Measurements from ENCODE around the gene LGI4.

Gene LGI4

GRCh38 chr19:35090160-35090505 lies 44.7 kb downstream of the LGI4 start:
- H3K9ac ChIP-seq (ENCODE audit: low read depth, low read length, poor library complexity): no peak overlapping the region
- no peak overlapping the region for H2BK12ac ChIP-seq (ENCODE audit: low read length)
- H2BK15ac ChIP-seq (ENCODE audit: low read length): no peak overlapping the region
- peaks cover 0 to 16% (median 6%) of the 10 kb centered on the region in 3 experiments for H3K27me3 ChIP-seq (ENCODE audit: control insufficient read depth in 3 of 3, insufficient read depth in 3 of 3, low read depth in 1 of 3, low read length in 3 of 3)
- no peak overlapping the region for H2BK120ac ChIP-seq (ENCODE audit: low read depth, low read length)
- H2BK5ac ChIP-seq (ENCODE audit: low read length): no peak overlapping the region
- no peak overlapping the region for H2AFZ ChIP-seq (ENCODE audit: low read length)
- no peak overlapping the region for H3K4me2 ChIP-seq (ENCODE audit: insufficient read depth, low read length, poor library complexity, severe bottlenecking)
- no peak overlapping the region for H2AK5ac ChIP-seq (ENCODE audit: low read depth, low read length)
- peaks cover 0 to 3% of the 10 kb centered on the region in 2 donors for H3K4me1 ChIP-seq (ENCODE audit: control insufficient read depth in 2 of 2, insufficient read depth in 1 of 2, low read depth in 1 of 2, low read length in 2 of 2)
- no CpG with 5 or more reads among the region's 9 CpGs for WGBS, 2 donors (ENCODE audit: extremely low coverage in 2 of 2, insufficient read length in 2 of 2, insufficient replicate concordance in 1 of 2)
- H3K27ac ChIP-seq (replicated peaks; ENCODE audit: low read length): no peak overlapping the region
- no peak for DNase-seq (ENCODE audit: low spot score)
- H3K23ac ChIP-seq (ENCODE audit: low read depth, low read length, poor library complexity): no peak overlapping the region
- H3K79me1 ChIP-seq (ENCODE audit: low read depth, low read length): peaks cover 3% of the 10 kb centered on the region
- H3K4me3 ChIP-seq (ENCODE audit: low read length in 2 of 2): no peak overlapping the region
- no peak overlapping the region for H3K4ac ChIP-seq (ENCODE audit: low read length)
- no peak overlapping the region for H3K18ac ChIP-seq (ENCODE audit: low read length)
- no peak overlapping the region for H3K14ac ChIP-seq (ENCODE audit: low read length)
- H3K9me3 ChIP-seq (replicated peaks in 1 of 2; ENCODE audit: control insufficient read depth in 2 of 2, insufficient read depth in 1 of 2, low read depth in 1 of 2, low read length in 2 of 2): no peaks in the 10 kb centered on the region
- H4K8ac ChIP-seq (ENCODE audit: low read depth, low read length): no peak overlapping the region
- H3K36me3 ChIP-seq (replicated peaks in 1 of 2; ENCODE audit: control insufficient read depth in 2 of 2, insufficient read depth in 2 of 2, low read length in 2 of 2): no peaks in the 10 kb centered on the region
- H4K91ac ChIP-seq (ENCODE audit: low read depth, low read length, poor library complexity): no peak overlapping the region

GRCh38 chr19:35089554-35089953 lies 45.3 kb downstream of the LGI4 start:
- H3K18ac ChIP-seq (ENCODE audit: low read length): no peak overlapping the region
- peaks cover 0 to 3% of the 10 kb centered on the region in 2 donors for H3K4me1 ChIP-seq (ENCODE audit: control insufficient read depth in 2 of 2, insufficient read depth in 1 of 2, low read depth in 1 of 2, low read length in 2 of 2)
- no peaks in the 10 kb centered on the region for H3K36me3 ChIP-seq (replicated peaks in 1 of 2; ENCODE audit: control insufficient read depth in 2 of 2, insufficient read depth in 2 of 2, low read length in 2 of 2)
- no peak overlapping the region for H3K4me3 ChIP-seq (ENCODE audit: low read length in 2 of 2)
- H3K4ac ChIP-seq (ENCODE audit: low read length): no peak overlapping the region
- no peak overlapping the region for H3K9ac ChIP-seq (ENCODE audit: low read depth, low read length, poor library complexity)
- H2BK120ac ChIP-seq (ENCODE audit: low read depth, low read length): no peak overlapping the region
- no peak overlapping the region for H2AFZ ChIP-seq (ENCODE audit: low read length)
- no peak overlapping the region for H2AK5ac ChIP-seq (ENCODE audit: low read depth, low read length)
- no peak overlapping the region for H3K27ac ChIP-seq (replicated peaks; ENCODE audit: low read length)
- no peak overlapping the region for H2BK15ac ChIP-seq (ENCODE audit: low read length)
- H3K23ac ChIP-seq (ENCODE audit: low read depth, low read length, poor library complexity): no peak overlapping the region
- no peak overlapping the region for H4K91ac ChIP-seq (ENCODE audit: low read depth, low read length, poor library complexity)
- no peak overlapping the region for H2BK5ac ChIP-seq (ENCODE audit: low read length)
- H3K27me3 ChIP-seq (ENCODE audit: control insufficient read depth in 3 of 3, insufficient read depth in 3 of 3, low read depth in 1 of 3, low read length in 3 of 3): peaks cover 0 to 16% (median 6%) of the 10 kb centered on the region in 3 experiments
- no peak overlapping the region for H3K14ac ChIP-seq (ENCODE audit: low read length)
- no CpG with 5 or more reads among the region's 8 CpGs for WGBS, 2 donors (ENCODE audit: extremely low coverage in 2 of 2, insufficient read length in 2 of 2, insufficient replicate concordance in 1 of 2)
- no peak overlapping the region for H2BK12ac ChIP-seq (ENCODE audit: low read length)
- no peak overlapping the region for H3K4me2 ChIP-seq (ENCODE audit: insufficient read depth, low read length, poor library complexity, severe bottlenecking)
- H3K79me1 ChIP-seq (ENCODE audit: low read depth, low read length): peaks cover 3% of the 10 kb centered on the region
- no peaks in the 10 kb centered on the region for H3K9me3 ChIP-seq (replicated peaks in 1 of 2; ENCODE audit: control insufficient read depth in 2 of 2, insufficient read depth in 1 of 2, low read depth in 1 of 2, low read length in 2 of 2)
- no peak overlapping the region for H4K8ac ChIP-seq (ENCODE audit: low read depth, low read length)
- DNase-seq (ENCODE audit: low spot score): no peak

GRCh38 chr19:35088131-35088913 lies 46.5 kb downstream of the LGI4 start:
- H3K36me3 ChIP-seq (replicated peaks in 1 of 2; ENCODE audit: control insufficient read depth in 2 of 2, insufficient read depth in 2 of 2, low read length in 2 of 2): no peaks in the 10 kb centered on the region

GRCh38 chr19:35087393-35087792 lies 47.5 kb downstream of the LGI4 start:
- H3K9me3 ChIP-seq (replicated peaks in 1 of 2; ENCODE audit: control insufficient read depth in 2 of 2, insufficient read depth in 1 of 2, low read depth in 1 of 2, low read length in 2 of 2): no peaks in the 10 kb centered on the region
- H3K27me3 ChIP-seq (ENCODE audit: control insufficient read depth in 3 of 3, insufficient read depth in 3 of 3, low read depth in 1 of 3, low read length in 3 of 3): peaks cover 0 to 16% (median 6%) of the 10 kb centered on the region in 3 experiments
- H2BK120ac ChIP-seq (ENCODE audit: low read depth, low read length): no peak overlapping the region
- H3K4me2 ChIP-seq (ENCODE audit: insufficient read depth, low read length, poor library complexity, severe bottlenecking): no peak overlapping the region
- H2AK5ac ChIP-seq (ENCODE audit: low read depth, low read length): no peak overlapping the region
- no peak overlapping the region for H2BK15ac ChIP-seq (ENCODE audit: low read length)
- H2BK5ac ChIP-seq (ENCODE audit: low read length): no peak overlapping the region
- DNase-seq (ENCODE audit: low spot score): no peak
- H3K4me1 ChIP-seq (ENCODE audit: control insufficient read depth in 2 of 2, insufficient read depth in 1 of 2, low read depth in 1 of 2, low read length in 2 of 2): peaks cover 0 to 3% of the 10 kb centered on the region in 2 donors
- no peak overlapping the region for H3K4me3 ChIP-seq (ENCODE audit: low read length in 2 of 2)
- no peak overlapping the region for H2AFZ ChIP-seq (ENCODE audit: low read length)
- no peak overlapping the region for H3K18ac ChIP-seq (ENCODE audit: low read length)
- no peak overlapping the region for H2BK12ac ChIP-seq (ENCODE audit: low read length)
- H3K4ac ChIP-seq (ENCODE audit: low read length): no peak overlapping the region
- no peak overlapping the region for H4K91ac ChIP-seq (ENCODE audit: low read depth, low read length, poor library complexity)
- H3K23ac ChIP-seq (ENCODE audit: low read depth, low read length, poor library complexity): no peak overlapping the region
- no peak overlapping the region for H3K9ac ChIP-seq (ENCODE audit: low read depth, low read length, poor library complexity)
- no peaks in the 10 kb centered on the region for H3K79me1 ChIP-seq (ENCODE audit: low read depth, low read length)
- no peak overlapping the region for H3K14ac ChIP-seq (ENCODE audit: low read length)
- no peaks in the 10 kb centered on the region for H3K36me3 ChIP-seq (replicated peaks in 1 of 2; ENCODE audit: control insufficient read depth in 2 of 2, insufficient read depth in 2 of 2, low read length in 2 of 2)
- H4K8ac ChIP-seq (ENCODE audit: low read depth, low read length): no peak overlapping the region
- H3K27ac ChIP-seq (replicated peaks; ENCODE audit: low read length): no peak overlapping the region

More at GRCh38 chr19:35088131-35088913, 46.5 kb downstream of the LGI4 start:
- Histone ChIP-seq H3K9me3 (replicated peaks in 1 of 2; ENCODE audit: control insufficient read depth in 2 of 2, insufficient read depth in 1 of 2, low read depth in 1 of 2, low read length in 2 of 2) (no peaks in the 10 kb centered on the region), H3K4me1 (ENCODE audit: control insufficient read depth in 2 of 2, insufficient read depth in 1 of 2, low read depth in 1 of 2, low read length in 2 of 2) (peaks cover 0 to 3% of the 10 kb centered on the region in 2 donors), H3K23ac (ENCODE audit: low read depth, low read length, poor library complexity) (peak overlapping the region; percentile 76), H3K18ac (ENCODE audit: low read length) (peak overlapping the region; percentile 6), H3K4ac (ENCODE audit: low read length) (no peak overlapping the region), H3K9ac (ENCODE audit: low read depth, low read length, poor library complexity) (no peak overlapping the region), H3K27me3 (ENCODE audit: control insufficient read depth in 3 of 3, insufficient read depth in 3 of 3, low read depth in 1 of 3, low read length in 3 of 3) (peaks cover 0 to 16% (median 6%) of the 10 kb centered on the region in 3 experiments), H4K8ac (ENCODE audit: low read depth, low read length) (no peak overlapping the region), H3K4me2 (ENCODE audit: insufficient read depth, low read length, poor library complexity, severe bottlenecking) (no peak overlapping the region), H3K27ac (replicated peaks; ENCODE audit: low read length) (no peak overlapping the region), H2BK120ac (ENCODE audit: low read depth, low read length) (no peak overlapping the region), H2AK5ac (ENCODE audit: low read depth, low read length) (peak overlapping the region; percentile 51), H3K14ac (ENCODE audit: low read length) (no peak overlapping the region), H2BK15ac (ENCODE audit: low read length) (no peak overlapping the region), H3K4me3 (ENCODE audit: low read length in 2 of 2) (no peak overlapping the region), H2BK5ac (ENCODE audit: low read length) (no peak overlapping the region), H3K79me1 (ENCODE audit: low read depth, low read length) (no peaks in the 10 kb centered on the region), H2AFZ (ENCODE audit: low read length) (no peak overlapping the region), H4K91ac (ENCODE audit: low read depth, low read length, poor library complexity) (no peak overlapping the region), H2BK12ac (ENCODE audit: low read length) (no peak overlapping the region)
- WGBS, 2 donors (ENCODE audit: extremely low coverage in 2 of 2, insufficient read length in 2 of 2, insufficient replicate concordance in 1 of 2): no CpG with 5 or more reads among the region's 8 CpGs
- no peak for DNase-seq (ENCODE audit: low spot score)
